NCI-H446 (cell line): Measurements from ENCODE around the gene TNF.
A peak's percentile ranks its signal among the peaks of the same experiment; 100 is the strongest.

ENCODE experiments used
- DNase-seq, 2 experiments: peaks; one replicate each; lab custom pipeline; 2025; lab: John Stamatoyannopoulos, UW

Gene TNF

DNA sequence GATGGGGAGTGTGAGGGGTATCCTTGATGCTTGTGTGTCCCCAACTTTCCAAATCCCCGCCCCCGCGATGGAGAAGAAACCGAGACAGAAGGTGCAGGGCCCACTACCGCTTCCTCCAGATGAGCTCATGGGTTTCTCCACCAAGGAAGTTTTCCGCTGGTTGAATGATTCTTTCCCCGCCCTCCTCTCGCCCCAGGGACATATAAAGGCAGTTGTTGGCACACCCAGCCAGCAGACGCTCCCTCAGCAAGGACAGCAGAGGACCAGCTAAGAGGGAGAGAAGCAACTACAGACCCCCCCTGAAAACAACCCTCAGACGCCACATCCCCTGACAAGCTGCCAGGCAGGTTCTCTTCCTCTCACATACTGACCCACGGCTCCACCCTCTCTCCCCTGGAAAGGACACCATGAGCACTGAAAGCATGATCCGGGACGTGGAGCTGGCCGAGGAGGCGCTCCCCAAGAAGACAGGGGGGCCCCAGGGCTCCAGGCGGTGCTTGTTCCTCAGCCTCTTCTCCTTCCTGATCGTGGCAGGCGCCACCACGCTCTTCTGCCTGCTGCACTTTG, at the start of gene TNF:
TNF (plus strand) TSS at position 231 of the 567 bp plus-strand sequence; CDS start at position 408, 177 bp downstream.
- peak in 1 of 2 experiments; percentile 12 for DNase-seq

DNA sequence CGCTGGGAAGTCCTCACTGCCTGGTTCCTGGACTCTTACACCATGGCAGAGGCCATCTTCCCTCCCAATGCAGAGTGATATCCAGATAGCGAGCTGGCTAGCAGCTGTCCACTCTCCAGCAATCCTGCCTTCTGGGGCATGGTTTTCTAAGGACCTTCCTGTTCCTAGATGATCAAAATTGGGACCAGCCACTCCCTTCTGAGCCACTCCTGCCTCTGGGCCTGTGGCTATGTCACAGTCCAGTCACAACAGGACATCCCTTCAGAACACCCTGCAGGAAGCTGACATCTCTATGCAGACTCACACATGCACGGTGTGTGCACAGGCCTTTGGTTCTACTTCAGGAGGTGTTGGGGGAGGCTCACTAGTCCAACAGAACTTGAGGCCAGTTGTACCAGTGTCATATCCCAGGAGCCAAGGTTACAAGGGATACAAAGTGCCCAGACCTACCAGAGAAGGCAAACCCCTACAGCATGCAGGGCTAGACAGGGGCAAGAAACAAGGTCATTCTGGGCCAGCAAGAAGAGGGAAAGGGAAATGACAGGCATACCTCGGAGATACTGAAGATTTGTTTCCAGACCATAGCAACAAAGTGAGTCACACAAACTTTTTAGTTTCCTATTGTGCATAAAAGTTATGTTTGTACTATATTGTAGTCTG, 49.3 kb upstream of the TNF start:
- no peak for DNase-seq

DNA sequence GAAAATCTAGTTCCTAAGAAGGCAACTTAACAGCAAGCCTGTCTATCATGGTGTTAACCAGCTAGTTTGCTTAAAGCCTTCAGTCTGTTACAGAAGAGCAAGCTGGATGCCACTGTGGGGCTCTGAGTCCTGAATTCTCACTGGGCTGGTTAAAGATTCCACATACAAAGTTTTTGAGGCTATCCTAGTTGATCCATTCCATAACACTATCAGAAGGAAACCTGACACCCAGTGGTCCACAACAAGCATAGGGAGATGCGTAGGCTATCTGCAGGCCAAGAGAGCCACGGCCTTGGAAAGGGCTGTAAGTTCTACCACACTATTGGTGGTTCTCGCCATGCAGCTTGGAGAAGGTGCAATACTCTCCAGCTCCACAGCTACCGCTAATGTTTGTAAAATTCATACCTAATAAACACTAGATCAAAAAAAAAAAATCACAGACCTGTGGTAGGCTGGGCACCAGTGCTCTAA, 47.0 kb upstream of the TNF start:
- no peak for DNase-seq

DNA sequence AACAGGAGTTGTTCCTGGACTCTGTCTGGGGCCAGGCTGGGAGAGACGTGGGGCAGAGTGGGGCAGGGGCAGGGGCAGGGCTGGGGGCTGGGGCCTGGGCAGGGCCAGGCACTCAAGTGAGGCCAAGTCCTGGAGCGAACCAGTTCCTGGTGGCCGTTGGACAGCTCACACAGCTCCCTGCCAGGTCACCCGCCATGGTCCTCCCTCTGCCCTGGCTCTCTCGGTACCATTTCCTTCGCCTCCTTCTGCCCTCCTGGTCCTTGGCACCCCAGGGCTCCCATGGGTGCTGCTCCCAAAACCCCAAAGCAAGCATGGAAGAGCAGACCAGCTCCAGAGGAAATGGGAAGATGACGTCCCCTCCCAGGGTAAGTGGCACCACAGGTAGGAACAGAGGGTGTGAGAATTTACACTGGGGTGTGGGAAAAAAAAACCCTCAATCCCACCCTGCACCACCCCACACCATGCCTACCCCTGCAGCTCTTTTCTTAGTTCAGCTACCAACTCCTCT, 46.5 kb upstream of the TNF start, which contains the start of gene MCCD1:
MCCD1 (plus strand) TSS at position 142 of the 508 bp plus-strand sequence; CDS start at position 195, 53 bp downstream.
- DNase-seq = no peak

DNA sequence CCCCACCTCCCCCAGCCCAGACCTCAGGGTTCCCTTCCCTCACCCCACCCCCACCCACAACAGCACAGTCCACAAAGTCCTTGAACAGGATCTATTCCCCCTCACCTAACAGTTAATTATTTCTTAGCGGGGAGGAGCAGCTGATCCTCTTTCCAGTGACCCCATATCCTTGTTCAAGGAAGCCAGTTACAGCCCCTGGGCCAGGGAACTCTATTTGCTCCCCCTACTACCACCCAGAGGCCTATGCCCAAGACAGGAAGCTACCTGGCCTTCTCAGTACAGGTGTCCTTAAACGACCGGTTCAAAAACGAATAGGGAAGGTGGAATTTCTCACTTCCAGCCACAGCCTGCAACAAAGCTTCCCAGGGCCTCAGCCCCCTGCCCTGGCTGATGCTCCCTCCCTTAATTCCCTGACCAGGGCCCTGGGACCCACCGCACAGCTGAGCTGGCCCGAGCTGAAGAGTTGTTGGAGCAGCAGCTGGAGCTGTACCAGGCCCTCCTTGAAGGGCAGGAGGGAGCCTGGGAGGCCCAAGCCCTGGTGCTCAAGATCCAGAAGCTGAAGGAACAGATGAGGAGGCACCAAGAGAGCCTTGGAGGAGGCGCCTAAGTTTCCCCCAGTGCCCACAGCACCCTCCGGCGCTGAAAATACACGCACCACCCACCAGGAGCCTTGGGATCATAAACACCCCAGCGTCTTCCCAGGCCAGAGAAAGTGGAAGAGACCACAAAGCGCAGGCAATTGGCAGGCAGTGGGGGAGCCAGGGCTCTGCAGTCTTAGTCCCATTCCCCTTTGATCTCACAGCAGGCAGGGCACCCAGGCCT, 45.8 kb upstream of the TNF start:
- DNase-seq = no peak

DNA sequence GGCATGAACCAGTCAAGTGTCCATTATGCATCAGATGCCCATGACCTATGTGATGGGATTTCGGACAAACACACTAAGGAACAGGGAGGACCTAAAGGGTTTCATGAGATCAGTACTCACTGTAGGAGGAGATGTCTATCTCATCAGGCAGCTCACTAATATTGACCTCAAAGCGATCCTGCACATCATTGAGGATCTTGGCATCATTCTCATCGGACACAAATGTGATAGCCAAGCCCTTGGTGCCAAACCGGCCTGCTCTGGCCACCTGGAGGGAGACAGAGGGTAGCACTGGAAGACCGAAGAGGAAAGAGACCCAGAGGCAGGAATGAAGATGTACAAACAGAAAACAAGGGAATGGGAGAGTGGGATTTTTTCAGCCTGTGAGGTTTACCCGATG, 44.7 kb upstream of the TNF start:
- DNase-seq = no peak

DNA sequence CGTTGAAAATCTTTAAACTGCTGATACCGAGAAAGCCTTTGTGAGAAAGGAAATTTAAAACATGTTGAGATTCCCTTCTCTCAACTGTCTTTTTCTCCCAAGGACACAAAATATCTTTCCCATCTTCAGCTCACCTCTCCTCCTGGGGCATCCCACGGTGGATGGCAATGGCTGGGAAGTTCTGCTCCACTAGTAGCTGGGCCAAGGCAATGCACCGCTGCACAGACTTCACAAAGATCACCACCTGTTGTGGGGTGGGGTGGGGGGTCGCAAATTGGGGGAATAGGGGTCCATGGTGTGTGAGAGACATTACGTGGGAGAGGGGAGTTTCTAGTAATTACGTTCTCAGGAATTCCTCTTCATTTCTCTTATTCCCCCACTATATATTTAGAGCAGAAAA, 44.2 kb upstream of the TNF start:
- DNase-seq = no peak

DNA sequence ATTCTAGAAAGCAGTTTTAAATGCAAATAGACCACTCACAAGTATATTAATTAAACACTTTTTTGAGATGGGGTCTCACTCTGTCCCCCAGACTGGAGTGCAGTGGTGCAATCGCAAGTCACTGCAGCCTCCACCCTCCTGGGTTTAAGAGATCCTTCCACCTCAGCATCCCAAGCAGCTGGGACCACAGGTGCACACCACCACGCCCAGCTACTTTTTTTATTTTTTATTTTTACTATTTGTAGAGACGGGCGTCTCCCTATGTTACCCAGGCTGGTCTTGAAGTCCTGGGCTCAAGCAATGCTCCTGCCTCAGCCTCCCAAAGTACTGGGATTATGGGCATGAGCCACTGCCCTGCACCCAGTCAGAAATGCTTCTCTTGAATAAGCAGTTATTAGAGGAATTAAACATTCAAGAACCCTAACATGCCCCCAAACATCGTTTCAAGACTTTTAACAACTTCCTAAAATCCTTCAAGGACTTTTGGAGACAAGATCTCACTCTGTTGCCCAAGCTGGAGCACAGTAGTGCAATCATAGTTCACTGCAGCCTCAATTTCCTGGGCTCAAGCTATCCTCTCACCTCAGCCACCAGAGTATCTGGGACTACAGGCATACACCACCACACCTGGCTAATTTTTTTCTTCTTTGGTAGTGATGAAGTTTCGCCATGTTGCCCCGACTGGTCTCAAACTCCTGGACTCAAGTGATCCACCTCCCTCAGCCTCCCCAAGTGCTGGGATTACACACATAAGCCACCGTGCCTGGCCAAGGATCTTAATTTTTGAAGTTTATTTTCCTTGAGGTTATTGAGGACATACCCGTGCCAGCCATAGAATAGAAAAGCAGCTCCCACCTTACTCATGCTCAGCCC, 43.4 kb upstream of the TNF start:
- DNase-seq = no peak

DNA sequence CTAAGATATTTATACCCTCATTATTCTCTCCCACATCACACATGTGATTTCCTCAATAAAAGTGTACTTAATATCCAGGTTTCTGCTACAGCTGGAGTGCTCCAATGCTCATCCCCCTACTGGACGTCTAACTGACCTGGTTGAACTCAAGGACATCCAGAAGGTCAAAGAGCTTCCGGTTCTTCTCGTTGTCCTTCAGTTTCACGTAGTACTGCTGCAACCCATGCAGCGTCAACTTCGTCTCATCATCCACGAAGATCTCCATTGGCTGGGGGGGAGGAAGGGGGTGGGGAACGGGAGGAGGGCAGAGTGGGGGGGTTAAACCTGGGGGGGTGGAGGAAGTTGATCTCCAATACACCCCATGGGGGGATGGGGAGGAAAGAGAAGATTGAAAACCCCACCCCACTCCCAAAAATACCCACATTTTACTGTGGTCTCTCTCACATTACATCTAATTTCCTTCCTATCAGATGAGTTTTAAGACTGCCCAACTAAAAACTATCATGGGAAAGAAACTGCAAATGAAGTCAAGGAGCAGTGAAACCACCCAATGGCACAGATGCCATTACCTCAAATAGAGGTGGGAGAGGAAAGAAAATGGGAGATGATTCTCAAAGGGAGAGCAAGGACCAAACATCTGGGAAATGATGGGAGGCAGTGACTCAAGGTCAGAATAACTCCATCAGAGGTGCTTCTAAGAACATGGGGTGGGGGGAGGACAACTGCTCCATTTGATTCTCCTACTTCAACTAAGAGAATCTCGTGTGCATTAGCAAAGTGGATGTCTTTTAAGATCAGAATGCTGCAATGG, 42.5 kb upstream of the TNF start:
- no peak for DNase-seq

DNA sequence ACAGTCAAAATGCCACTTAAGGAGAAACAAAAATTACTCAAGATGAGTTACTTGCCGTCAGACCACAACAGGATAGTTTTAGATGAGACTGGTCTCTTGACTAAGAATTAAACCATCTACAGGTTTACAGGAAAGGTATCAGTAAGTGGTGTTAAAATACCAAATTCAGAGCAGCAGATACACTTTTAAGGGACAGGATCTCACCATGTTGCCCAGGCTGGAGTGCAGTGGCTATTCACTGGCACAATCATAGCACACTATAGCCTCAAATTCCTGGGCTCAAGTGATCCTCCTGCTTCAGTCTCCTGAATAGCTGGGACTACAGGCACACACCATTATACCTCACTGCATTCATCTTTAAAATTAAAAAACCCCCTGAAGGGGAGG, 41.9 kb upstream of the TNF start:
- no peak for DNase-seq

DNA sequence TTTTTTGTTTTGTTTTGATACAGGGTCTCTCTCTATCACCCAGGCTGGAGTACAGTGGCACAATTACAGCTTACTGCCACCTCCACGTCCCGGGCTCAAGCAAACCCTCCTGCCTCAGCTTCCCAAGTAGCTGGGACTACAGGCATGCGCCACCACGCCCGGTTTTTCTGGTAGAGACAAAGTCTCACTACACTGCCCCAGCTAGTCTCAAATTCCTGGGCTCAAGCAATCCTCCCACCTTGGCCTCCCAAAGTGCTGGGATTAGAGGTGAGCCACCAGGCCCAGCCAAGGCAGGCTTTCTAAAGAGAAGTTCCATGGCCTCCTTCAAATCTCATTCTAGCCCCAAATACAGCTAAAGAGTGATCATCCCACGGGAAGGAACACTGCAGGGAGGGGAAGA, 41.4 kb upstream of the TNF start:
- DNase-seq = no peak

DNA sequence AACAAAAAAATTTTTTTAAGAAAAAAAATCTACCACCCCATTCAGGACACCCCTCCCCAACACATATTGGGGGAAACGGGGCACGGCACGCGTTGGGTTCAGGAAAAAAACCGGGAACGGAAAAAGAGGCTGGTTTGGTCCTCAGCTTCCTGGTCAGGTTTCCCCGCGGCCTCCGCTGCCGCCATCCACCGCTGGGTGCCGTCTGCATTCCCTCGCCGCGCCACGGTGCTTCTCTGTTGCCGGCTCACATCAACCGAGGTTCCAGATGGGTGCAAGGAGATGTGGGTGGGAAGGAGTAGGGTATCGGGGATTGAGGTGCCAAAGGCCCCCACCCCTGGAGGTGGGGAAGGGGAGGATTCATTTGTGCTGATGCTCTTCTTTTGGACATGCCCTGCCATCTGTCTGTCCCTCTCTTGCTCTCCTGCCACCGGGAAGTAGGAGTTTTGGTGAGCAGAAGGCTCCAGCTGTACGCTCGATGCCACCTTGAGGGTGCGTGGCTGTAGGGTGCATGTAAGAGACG, 40.8 kb upstream of the TNF start:
- DNase-seq = no peak

DNA sequence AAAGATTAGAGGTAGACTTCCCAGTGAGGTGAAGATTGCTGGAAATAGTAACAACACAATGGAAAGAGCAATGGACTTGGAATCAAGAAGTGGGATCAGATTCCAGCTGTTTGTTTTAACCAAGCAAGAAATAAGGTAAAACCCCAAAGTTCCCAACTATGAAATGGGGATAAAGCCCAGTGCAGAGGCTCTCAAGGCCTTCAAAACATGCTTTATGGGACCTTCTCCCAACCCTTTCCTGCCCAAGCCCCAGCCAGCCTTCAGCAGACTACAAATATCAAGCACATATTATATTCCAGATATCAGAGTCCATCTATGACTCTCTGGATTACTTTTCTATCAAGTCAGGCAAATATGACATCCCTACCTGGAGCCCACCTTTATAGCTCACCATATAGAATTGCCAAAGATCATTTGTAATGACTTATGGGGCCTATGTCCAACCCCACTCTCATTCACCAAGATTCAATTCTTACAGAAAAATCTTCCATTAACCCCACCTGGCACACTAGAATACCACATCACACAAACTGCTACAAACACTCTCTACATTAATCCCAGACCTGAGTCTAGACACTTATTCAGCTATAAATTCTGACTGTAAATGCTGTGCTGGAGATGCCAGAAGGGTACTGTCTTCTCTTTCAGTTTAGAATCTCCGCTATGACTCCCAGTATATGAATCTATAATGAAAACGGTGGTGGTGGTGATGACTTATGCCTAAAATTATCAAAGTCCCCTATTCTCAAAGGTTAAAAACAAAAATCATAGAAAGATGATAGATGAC, 39.6 kb upstream of the TNF start:
- DNase-seq = no peak

DNA sequence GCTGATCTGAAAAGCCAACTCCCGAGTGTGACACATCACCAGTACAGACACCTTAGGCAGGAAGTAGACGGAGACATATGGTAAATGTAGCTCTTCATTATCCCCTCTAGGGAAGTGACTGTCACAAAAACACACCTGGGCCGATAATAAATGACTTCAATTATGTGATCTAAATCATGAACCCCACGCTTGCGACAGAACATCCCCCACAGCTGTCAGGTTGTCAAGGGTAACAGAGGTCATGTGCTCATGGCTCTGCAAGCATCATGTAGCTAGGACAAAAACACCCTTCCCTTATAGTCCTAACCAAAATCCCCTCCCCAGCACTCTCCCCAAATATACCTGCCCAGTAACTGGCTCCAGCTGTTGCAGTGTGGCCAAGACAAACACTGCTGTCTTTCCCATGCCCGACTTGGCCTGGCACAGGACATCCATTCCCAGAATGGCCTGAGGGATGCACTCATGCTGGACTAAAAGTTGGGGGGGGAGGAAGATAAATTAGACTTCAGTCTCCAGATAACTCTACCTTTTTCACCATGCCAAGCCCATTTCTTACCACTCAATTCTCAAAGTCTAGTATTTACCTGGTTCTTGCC, 36.5 kb upstream of the TNF start:
- no peak for DNase-seq

DNA sequence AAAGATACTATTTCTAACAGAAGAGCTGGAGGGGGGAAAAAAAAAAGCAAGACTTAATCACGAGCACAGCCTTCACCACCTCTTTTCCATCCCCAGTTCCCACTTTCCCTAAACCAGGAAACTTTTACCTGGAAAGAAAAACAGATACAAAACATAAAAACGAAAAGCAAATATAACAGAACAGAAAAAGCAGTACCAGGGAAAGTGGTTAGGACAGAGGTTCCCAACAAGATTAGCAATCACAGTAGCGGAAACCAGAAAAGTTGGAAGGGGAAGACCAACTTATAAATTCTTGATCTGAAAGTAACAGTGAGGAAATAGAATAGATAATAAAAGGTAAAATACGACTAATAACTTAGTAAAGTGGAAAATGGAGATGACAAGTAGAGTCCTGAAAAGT, 34.7 kb upstream of the TNF start:
- DNase-seq = no peak

DNA sequence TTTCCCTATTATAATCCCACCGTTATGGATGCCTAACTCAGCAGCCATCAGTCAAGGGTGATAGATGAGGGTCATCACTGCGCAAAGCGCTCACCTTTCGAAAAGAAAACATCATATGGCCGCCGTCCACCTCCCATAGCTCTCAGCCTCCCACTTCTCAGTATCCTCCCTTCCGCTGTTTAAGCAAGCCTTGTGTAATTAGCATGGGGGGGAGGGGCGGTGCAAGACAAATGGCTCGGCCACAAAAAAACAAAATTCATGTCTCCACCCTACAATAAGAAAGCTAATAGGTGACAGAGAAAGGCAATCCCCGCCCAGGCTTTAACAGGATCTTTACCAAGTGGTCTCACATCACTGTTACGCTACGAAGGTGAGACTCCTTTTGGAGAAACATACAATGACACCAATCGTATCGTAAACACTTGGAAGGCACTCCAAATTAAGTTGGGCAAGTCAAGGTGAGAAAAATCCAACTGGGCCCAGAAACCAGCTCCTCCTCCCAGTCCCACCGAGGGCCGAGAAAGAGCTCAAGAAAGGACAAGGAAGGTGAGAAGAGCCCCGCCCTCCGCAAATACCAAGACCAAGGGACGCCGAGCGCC, 34.2 kb upstream of the TNF start:
- peak in 1 of 2 experiments; percentile 37 for DNase-seq

DNA sequence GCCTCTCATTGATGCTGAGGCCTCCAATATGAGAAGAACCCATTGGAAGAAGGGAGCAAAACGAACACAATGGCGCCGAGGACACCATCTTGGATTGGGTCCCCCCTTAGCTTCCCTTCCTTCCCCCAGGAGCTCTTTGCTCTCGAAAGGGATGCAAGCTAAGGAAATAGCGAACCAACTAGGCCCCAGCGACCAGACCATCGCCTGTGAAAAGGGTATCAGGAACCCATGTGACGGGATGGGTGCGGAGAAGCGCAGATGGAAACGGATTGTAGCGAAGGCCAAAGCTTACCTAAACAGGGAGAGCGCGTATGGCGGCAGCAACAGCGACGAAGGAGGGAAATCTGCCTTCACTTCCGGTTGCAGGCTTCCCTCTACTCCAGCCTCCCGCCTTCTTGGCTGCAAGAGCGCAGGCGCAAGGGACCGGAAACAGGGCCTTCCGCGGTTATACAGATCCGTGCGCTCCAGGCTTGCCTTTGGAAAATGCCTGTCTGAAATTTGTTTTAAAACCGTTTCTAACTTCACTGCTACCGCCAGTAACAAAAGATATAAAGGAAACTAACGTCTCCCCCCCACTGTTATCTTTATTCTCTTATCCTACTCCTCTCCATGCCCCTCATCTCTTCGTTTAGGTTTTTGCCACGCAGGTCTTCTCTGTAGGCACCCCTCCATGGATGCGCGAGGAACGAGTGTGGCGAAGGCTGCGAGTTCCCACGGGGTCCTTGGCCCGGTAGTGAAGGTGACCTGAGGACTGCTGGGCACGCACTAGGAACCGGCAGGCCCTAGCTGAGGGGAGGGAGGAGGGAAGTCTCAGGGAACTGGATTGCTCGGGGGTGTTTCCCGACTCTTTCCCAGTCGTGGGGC, 33.5 kb upstream of the TNF start, which contains the start of gene DDX39B:
DDX39B (minus strand) TSS at position 346 of the 864 bp plus-strand sequence. CDS start 1,471 bp downstream, outside the sequence.
- peak; percentile 97 to 98 for DNase-seq

DNA sequence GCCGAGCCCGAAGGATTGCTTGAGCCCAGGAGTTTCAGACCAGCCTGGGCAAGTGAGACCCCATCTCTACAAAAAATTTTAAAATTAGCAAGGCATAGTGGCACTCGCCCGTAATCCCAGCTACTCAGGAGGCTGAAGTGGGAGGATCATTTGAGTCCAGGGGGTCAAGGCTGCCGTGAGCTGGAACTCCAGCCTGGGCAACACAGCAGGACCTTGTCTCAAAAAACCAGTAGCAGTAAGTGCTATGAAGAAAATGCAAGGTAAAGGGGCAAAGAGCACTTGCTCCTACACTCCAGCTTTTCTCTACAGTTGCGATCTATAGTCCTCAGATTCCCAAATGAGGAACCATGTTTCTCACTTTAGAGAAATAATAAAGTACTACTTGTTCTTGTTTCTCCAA, 31.7 kb upstream of the TNF start:
- no peak for DNase-seq
